Inflammatory macrophage (primary cell): Measurements from ENCODE around the gene SEPTIN14.
"Not testable (repeated sequence)": the region's sequence is repeated elsewhere in the genome, so short reads cannot be mapped to it uniquely, and the experiment has no call there.

Experiments used
- DNase-seq, 2 donors: peaks; one replicate each; pipeline ENCODE4 v3.0.0-alpha.2; 2020 to 2022
- total RNA-seq, 18 experiments: gene quantifications; one replicate each; lab custom pipeline; 2026; ENCODE audit warnings: mixed read lengths in 6 of 18, inconsistent platforms in 2 of 18; lab: John Stamatoyannopoulos, UW

SEPTIN14 gene
- 0 to 0.13 (median 0) reads per million in 18 experiments for total RNA-seq

DNA sequence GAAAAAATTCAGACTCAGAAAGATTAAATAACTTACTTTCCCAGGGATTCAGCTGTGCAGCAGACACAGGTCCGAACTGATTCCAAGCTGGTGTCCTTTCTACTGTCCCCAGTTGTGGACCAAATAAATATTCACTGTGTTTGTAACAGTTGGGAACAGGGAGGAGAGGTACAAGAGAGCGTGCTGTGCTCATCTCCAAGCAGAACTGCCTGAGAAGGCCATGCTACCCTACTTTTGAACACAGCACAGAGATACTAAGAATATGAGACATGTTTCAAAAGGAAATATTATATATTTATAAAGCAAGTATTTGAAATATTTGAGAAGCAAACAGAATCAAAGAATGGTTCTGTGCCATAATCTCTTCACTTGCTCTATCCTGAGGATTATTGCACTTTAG is at the start of gene SEPTIN14:
TSS of gene SEPTIN14 (minus strand) at position 101 of the 400 bp plus-strand sequence. CDS start 756 bp downstream, outside the sequence.
- not testable (repeated sequence) for DNase-seq

- DNase-seq: no peak
These were observed 41.6 kb upstream of the SEPTIN14 start for GRCh38 chr7:55903985-55904759.

DNA sequence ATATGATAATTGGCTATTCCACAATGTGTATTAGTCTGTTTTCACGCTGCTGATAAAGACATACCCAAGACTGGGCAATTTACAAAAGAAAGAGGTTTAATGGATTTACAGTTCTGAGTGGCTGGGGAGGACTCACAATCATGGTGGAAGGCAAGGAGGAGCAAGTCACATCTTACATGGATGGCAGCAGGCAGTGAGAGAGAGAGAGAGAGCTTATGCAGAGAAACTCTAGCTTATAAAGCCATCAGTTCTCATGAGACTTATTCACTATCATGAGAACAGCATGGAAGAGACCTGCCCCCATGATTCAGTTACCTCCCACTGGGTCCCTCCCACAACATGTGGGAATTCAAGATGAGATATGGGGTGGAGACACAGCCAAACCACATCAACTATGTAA is 38.5 kb upstream of the SEPTIN14 start:
- not testable (repeated sequence) for DNase-seq

DNA sequence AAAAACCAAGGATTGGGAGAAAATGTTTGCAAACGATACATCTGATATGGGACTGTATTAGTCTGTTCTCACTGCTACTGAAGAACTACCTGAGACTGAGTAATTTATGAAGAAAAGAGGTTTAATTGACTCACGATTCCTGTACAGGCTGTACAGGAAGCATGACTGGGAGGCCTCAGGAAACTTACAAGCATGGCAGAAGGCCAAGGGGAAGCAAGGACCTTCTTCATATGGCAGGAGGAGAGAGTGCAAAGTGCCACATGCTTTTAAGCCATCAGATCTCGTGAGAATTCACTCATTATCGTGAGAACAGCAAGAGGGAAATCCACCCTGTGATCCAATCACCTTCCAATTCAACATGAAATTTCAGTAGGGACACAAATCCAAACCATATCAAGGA is 35.7 kb upstream of the SEPTIN14 start:
- no peak for DNase-seq

- no peak for DNase-seq
These were observed 32.5 kb upstream of the SEPTIN14 start for GRCh38 chr7:55895021-55895420.

DNA sequence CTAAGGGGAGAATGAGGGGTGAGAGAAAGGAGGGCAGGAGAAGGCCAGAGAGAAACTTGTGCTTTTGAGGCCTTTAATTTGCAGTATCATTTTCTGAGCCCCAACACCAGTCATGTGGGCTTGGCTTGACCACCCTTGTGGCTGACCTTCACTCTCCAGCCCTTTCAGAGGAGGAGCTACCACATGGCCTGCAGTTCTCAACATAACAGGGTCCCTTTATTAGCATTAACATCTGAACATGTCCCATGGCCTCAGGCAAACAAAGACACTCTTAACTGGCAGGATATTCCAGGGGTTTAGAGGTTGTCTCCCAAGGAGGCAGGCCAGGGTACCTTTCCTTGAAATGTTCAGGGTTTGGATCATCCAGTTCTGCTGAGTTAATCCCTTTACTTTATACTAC is 31.4 kb upstream of the SEPTIN14 start:
- DNase-seq: no peak

- not testable (repeated sequence) for DNase-seq
These were observed 25.8 kb upstream of the SEPTIN14 start for GRCh38 chr7:55888378-55888777.

DNA sequence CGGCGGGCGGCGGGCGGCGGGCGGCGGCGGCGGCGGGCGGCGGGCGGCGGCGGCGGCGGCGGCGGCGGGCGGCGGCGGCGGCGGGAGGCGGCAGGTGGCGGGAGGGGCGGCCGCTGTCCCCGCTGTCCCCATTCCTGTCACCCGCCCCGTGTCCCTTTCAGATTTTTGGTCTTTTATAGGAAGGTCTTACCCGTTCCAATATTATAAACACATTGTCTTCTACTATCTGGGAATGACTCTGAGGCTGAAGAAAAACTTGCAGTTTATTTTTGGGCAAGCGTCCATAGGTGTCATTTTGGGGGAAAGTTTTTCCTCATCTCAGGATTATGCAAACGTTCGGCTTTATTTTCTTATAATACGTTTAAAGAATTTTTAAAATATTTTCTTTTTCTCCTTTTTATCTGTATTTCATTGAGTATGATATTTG is 25.3 kb upstream of the SEPTIN14 start:
- no peak for DNase-seq

- DNase-seq: no peak
These were observed 21.8 kb upstream of the SEPTIN14 start for GRCh38 chr7:55884321-55884720.

DNA sequence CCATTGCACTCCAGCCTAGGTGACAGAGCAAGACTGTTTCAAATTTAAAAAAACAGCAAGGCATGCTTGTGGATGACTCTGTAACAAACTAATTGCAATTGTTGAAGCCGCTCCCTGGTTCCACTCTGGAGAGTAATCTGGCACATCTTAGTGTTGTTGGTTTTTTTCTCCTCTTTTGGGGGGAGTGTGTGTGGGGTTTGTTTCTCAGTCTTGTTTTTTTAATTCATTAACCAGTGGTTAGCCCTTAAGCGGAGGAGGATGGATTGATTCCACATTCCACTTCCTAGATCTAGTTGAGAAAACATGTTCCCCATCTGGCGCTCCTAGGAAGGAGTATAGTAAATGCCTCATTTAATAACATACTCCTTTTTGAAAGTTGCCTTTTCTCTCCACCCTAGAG is 16.1 kb upstream of the SEPTIN14 start:
- no peak for DNase-seq

DNA sequence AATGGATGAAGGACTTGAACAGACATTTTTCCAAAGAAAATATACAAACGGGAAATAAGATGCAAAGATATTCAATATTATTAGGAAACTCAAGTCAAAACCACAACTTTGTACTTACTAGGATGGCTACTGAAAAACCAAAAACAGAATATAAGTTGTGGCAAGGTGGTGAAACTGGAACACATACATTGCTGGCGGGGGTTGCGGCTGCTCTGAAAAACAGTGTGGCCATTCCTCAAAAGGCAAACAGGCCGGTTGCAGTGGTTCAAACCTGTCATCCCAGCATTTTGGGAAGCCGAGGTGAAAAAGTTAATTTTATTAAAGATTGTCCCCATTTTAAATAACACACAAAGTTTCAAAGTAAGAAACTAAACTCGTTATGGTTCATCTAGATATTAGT is 14.8 kb upstream of the SEPTIN14 start:
- DNase-seq: no peak

DNA sequence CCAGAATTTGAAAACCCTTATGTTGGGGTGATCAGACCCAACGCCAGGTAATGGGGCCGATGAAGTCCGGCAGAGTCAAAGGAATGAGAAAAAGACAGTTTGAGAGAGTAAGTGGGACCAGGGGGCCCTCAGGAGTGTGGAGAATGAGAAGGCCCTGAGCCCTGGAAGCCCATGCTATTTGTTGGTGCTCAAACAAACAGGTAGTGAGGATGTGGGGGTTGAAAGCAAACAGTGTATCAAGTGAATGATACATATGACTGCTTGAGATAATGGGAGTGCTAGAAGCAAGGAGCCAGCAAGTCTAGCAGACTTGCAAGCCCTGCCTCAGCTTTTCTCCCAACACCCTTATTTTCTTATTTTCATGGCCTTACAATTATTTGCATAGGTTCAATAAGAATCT is 11.2 kb upstream of the SEPTIN14 start:
- DNase-seq: no peak

GRCh38 chr7:55871932-55872485 is 9.5 kb upstream of the SEPTIN14 start:
- DNase-seq: no peak

DNA sequence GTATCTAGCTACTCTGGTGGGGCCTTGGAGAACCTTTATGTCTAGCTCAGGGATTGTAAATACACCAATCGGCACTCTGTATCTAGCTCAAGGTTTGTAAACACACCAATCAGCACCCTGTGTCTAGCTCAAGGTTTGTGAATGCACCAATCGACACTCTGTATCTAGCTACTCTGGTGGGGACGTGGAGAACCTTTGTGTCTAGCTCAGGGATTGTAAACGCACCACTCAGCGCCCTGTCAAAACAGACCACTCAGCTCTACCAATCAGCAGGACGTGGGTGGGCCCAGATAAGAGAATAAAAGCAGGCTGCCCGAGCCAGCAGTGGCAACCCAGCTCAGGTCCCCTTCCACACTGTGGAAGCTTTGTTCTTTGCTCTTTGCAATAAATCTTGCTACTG is 6.4 kb upstream of the SEPTIN14 start:
- DNase-seq: not testable (repeated sequence)

DNA sequence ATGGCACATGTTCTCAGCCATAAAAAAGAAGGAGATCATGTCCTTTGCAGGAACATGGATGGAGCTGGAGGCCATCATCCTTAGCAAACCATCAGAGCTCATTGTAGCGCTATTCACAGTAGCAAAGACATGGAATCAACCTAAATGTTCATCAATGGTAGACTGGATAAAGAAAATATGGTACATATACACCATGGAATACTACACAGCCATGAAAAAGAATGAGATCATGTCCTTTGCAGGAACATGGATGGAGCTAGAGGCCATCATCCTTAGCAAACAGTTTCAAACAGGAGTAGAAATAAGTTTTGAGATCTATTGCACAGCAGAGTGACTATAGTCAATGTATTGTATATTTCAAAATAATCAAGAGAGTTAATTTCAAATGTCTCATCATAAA is 17.4 kb downstream of the SEPTIN14 start:
- DNase-seq: not testable (repeated sequence)

- no peak for DNase-seq
These were observed 24.0 kb downstream of the SEPTIN14 start for GRCh38 chr7:55838595-55838994.

DNA sequence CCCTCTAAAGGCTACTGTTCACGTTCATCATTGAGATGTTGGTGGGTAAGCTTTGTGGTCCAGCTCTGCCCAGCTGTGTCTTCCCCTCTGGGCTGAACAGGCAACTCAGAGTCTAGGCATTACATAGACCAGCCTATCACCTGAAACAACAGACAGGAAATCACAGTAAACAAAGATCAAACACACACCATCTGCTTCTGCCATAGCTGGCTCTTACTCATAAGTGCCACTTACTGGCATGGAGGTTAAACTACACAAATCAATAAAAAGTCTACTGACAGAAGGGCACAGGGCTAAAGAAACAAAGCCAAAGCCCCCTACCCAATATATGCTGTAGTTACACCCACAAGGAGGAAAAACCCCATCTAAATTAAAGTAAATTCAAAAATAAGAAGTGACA is 35.0 kb downstream of the SEPTIN14 start:
- no peak for DNase-seq

DNA sequence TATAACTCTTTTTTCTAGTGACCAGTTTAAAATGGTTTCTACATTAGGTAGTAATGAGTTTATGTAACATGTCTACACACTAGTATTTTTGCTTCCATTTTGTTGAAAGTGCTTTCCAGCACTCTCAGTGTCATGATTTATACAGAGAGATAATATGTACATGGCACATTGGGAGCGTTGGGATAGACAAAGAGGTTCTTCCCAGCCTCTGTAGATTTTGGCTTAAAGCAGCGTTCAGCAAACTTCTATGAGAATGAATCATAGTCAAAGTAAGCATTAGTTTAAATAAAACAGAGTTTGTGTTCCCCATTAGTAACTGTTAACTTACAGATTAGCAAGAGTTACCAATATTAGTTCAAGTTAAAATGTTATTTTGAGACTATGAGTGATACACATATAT is 43.9 kb downstream of the SEPTIN14 start:
- no peak for DNase-seq

- not testable (repeated sequence) for DNase-seq
These were observed 65.3 kb downstream of the SEPTIN14 start for GRCh38 chr7:55797260-55797659.

GRCh38 chr7:55794527-55794926 is 68.0 kb downstream of the SEPTIN14 start:
- no peak for DNase-seq

DNA sequence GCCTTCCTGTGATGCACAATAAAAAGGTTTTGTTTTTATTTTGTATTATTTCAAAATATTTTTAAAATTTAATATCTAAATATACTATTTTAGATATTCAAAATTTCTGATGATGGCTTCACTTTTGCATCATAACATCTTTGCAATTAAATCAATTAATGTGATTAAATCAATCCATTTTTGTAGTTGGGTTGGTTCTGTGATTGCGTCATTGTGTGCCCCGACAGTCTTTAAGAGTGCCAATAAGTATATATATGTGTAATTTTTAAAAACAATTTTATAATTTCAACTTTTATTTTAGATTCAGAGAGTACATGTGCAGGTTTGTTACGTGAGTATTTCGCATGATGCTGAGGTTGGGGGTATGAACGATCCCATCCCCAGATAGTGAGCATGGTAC is 70.5 kb downstream of the SEPTIN14 start:
- no peak for DNase-seq

DNA sequence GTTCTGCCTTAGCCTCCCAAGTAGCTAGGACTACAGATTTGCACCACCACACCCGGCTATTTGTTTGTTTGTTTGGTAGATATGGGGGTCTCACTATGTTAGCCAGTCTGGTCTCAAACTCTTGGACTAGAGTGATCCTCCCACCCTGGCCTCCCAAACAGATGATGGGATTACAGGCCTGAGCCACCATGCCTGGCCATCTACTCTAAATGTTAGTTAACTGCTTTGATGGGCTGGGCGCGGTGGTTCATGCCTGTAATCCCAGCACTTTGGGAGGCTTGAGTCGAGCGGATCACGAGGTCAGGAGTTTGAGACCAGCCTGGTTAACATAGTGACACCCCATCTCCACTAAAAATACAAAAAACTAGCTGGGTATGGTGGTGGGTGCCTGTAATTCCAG is 74.8 kb downstream of the SEPTIN14 start:
- DNase-seq: no peak

- DNase-seq: no peak
These were observed 75.7 kb downstream of the SEPTIN14 start for GRCh38 chr7:55786901-55787300.

DNA sequence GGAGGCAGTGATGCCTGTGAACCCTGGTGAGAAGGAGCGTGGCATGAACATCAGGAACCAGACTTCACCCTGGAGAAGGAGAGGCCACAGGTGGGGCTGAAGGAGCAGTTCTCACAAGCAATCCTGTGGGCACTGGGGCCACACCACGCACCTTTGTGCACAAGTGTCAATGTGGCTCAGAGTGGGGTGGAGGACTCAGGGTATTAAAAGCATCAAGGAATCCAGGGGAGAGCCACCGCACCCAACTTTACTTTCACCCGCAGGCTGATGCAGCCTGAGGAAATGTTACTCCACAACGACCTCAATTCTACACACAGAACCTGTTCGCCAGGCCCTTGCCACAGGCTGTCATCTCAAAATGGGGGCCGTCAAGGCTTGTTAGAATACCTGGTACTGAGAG is 77.1 kb downstream of the SEPTIN14 start:
- DNase-seq: not testable (repeated sequence)
